GM12891 (cell line): ENCODE data around the gene ZMIZ1.

Experiments
- PAX5 ChIP-seq: IDR thresholded peaks from 2 replicates; pipeline ENCODE4 v1.6.1; 2011; ENCODE audit warnings: low read length, moderate library complexity, mild to moderate bottlenecking; ENCODE audit not compliant: insufficient read depth, severe bottlenecking
- POLR2A ChIP-seq: IDR thresholded peaks from 2 replicates; pipeline ENCODE4 v1.6.1; 2011; ENCODE audit warnings: low read depth, low read length, control low read depth
- POLR2AphosphoS5 ChIP-seq: IDR thresholded peaks from 2 replicates; pipeline ENCODE4 v1.6.1; 2011; ENCODE audit warnings: low read depth, low read length, control low read depth
- POU2F2 ChIP-seq: IDR thresholded peaks from 2 replicates; pipeline ENCODE4 v1.6.1; 2011; ENCODE audit warnings: low read depth, mild to moderate bottlenecking, control low read depth, low read length, moderate library complexity
- TAF1 ChIP-seq: IDR thresholded peaks from 2 replicates; pipeline ENCODE4 v1.6.1; 2011; ENCODE audit warnings: low read depth, low read length, control low read depth

- TF ChIP-seq POLR2AphosphoS5 = no peak
- TF ChIP-seq PAX5 = no peak
- no peak for TF ChIP-seq POLR2A
- TF ChIP-seq TAF1 = no peak
- no peak for TF ChIP-seq POU2F2
These were observed 90.4 kb downstream of the ZMIZ1 start for GRCh38 chr10:79159141-79159651.
